ENCODE measurements around the gene ENOX1. TPM values are rescaled to one million over a fixed set of nuclear protein-coding genes. Genes with fewer than 3 reads are reported as not detected.

Gene ENOX1
- total and polyA plus RNA-seq, 2 of the 8 experiments (the other 6 are each of a cell fraction or from before 2014, with no cell fraction given) = 0.23 to 0.37 TPM

DNA sequence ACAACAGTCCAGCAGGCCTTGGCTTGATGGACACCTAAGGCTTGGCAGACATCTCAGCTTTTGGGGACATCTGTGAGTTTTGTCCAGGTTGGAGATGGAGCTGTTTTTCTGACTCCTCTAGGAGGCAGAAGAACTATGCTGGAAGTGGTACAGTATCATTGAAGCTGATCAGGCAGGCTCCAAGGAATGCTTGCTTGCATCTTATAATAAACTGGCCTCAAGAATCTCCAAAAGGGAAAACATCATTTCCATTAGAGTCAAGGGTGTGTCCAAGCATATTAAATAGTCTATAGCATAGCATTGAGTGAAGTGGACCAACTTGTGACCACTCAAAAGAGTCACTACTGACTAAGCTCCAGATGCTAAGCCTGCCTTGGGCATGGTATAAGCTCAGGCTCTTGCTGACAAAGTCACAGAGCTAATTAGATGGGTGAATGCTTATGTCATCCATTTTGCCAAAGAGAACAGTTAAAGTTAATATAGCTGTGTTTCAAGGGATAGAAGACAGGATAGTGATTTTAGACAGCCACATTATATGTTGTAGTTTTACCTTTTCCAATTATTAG is 547.4 kb downstream of the ENOX1 start:
- Histone ChIP-seq H2AK5ac (ENCODE audit: low read depth, low read length) (no peak overlapping the region), H3K23ac (ENCODE audit: insufficient read length) (no peak overlapping the region), H3K4me1 (replicated peaks in 1 of 4; ENCODE audit: control insufficient read depth in 3 of 4, insufficient read depth in 4 of 4, low read length in 3 of 4) (no peaks in the 10 kb centered on the region), H4K8ac (ENCODE audit: extremely low read depth, insufficient read depth, low read length) (no peak overlapping the region), H3K27me3 (replicated peaks in 1 of 4; ENCODE audit: control insufficient read depth in 3 of 4, extremely low read depth in 1 of 4, insufficient read depth in 3 of 4, low read length in 3 of 4) (no peaks in the 10 kb centered on the region), H3K18ac (ENCODE audit: extremely low read depth, low read length) (no peak overlapping the region), H3K27ac (ENCODE audit: low read depth, low read length) (no peak overlapping the region), H3K9me3 (ENCODE audit: insufficient read depth in 2 of 2, low read depth in 1 of 2, low read length in 1 of 2) (no peaks in the 10 kb centered on the region), H2BK12ac (ENCODE audit: low read depth, low read length) (no peak overlapping the region), H2BK120ac (replicated peaks; ENCODE audit: low read depth, low read length) (no peak overlapping the region), H3K4me2 (ENCODE audit: insufficient read depth in 1 of 2, low read depth in 2 of 2, low read length in 2 of 2) (no peak overlapping the region), H3K79me1 (ENCODE audit: low read depth, low read length) (no peaks in the 10 kb centered on the region), H3K9ac (replicated peaks in 1 of 4; ENCODE audit: extremely low read depth in 1 of 4, low read depth in 3 of 4, low read length in 3 of 4) (no peak overlapping the region), H3K23me2 (ENCODE audit: low read depth, low read length) (no peaks in the 10 kb centered on the region), H3K79me2 (ENCODE audit: control insufficient read depth in 1 of 2, insufficient read depth in 2 of 2, low read length in 2 of 2) (no peaks in the 10 kb centered on the region), H3K14ac (ENCODE audit: insufficient read length) (no peak overlapping the region), H3K4me3 (ENCODE audit: extremely low read depth in 1 of 4, insufficient read depth in 2 of 4, low read depth in 3 of 4, low read length in 4 of 4) (no peak overlapping the region), H2BK15ac (ENCODE audit: low read length) (no peak overlapping the region), H2BK5ac (ENCODE audit: low read depth, low read length) (no peak overlapping the region), H4K20me1 (replicated peaks in 1 of 2; ENCODE audit: control insufficient read depth in 1 of 2, insufficient read depth in 2 of 2, low read length in 2 of 2) (no peaks in the 10 kb centered on the region), H3K4ac (replicated peaks; ENCODE audit: insufficient read length, low read depth, low read length) (no peak overlapping the region), H3K36me3 (ENCODE audit: control insufficient read depth in 2 of 4, insufficient read depth in 4 of 4, low read length in 3 of 4) (no peaks in the 10 kb centered on the region), H4K5ac (ENCODE audit: insufficient read length, low read depth, low read length) (no peak overlapping the region), H4K91ac (replicated peaks; ENCODE audit: insufficient read length, low read length) (no peak overlapping the region), H2AFZ (ENCODE audit: low read length) (no peak overlapping the region), H2BK20ac (ENCODE audit: low read length) (no peak overlapping the region), H3K56ac (replicated peaks; ENCODE audit: insufficient read length, low read depth, low read length) (no peak overlapping the region)
- no peak for FAIRE-seq
- ChIA-PET POLR2A (ENCODE audit: partially characterized antibody) (no interaction called here), CTCF (ENCODE audit: partially characterized antibody) (interaction anchor here (0.5 to 1.0 kb wide), 3 partner anchors 35 to 252 kb away, joined by 3 to 4 read pairs (median 3); no protein-coding TSS in a partner anchor)
- no peak for DNase-seq (ENCODE audit: low read depth in 1 of 2, low spot score in 2 of 2)
- TF ChIP-seq KDM5A (IDR thresholded peaks at IDR 0.05; ENCODE audit: low read length) (no peak), RAD21 (IDR thresholded peaks at IDR 0.05 in 1 of 2, conservative IDR thresholded peaks at IDR 0.05 in 1 of 2; ENCODE audit: low read depth in 2 of 2, low read length in 2 of 2) (peak in 1 of 2 experiments; percentile 17; a peak in 2 of 4 replicates)

Measured in H1 (cell line).